Parathyroid adenoma (tissue), 2 donors: Measurements from ENCODE around the gene ZRANB3.

Experiments
- H2AFZ ChIP-seq: fragments of 300-600 bp; sonication (generic); one replicate; pipeline ENCODE4 v1.7.0; 2017; ENCODE audit warnings: antibody characterized with exemption, mild to moderate bottlenecking
- H3K27ac ChIP-seq: fragments of 300-600 bp; sonication (generic); one replicate; pipeline ENCODE4 v1.7.0; 2017
- H3K27me3 ChIP-seq: fragments of 300-600 bp; sonication (generic); one replicate; pipeline ENCODE4 v1.7.0; 2017; ENCODE audit warnings: low read length; ENCODE audit not compliant: control insufficient read depth, insufficient read depth
- H3K36me3 ChIP-seq: fragments of 300-600 bp; sonication (generic); one replicate; pipeline ENCODE4 v1.7.0; 2017; ENCODE audit warnings: low read length; ENCODE audit not compliant: control insufficient read depth, insufficient read depth
- H3K4me1 ChIP-seq: fragments of 300-600 bp; sonication (generic); one replicate; pipeline ENCODE4 v1.7.0; 2017; ENCODE audit warnings: control low read depth
- H3K4me2 ChIP-seq: fragments of 300-600 bp; sonication (generic); one replicate; pipeline ENCODE4 v1.7.0; 2017; ENCODE audit warnings: low read length
- H3K4me3 ChIP-seq: fragments of 300-600 bp; sonication (generic); one replicate; pipeline ENCODE4 v1.7.0; 2017; ENCODE audit warnings: low read depth, low read length
- H3K79me2 ChIP-seq: fragments of 300-600 bp; sonication (generic); one replicate; pipeline ENCODE4 v1.7.0; 2017; ENCODE audit warnings: control low read depth
- H3K9ac ChIP-seq: fragments of 300-600 bp; sonication (generic); one replicate; pipeline ENCODE4 v1.7.0; 2017; ENCODE audit warnings: mild to moderate bottlenecking
- H3K9me3 ChIP-seq: fragments of 300-600 bp; sonication (generic); one replicate; pipeline ENCODE4 v1.7.0; 2017; ENCODE audit warnings: low read length; ENCODE audit not compliant: control insufficient read depth
- CTCF ChIP-seq: fragments of 300-600 bp; sonication (generic); IDR thresholded peaks from one replicate; pipeline ENCODE4 v1.7.0; 2017; ENCODE audit warnings: antibody characterized with exemption, mild to moderate bottlenecking
- donor health status: primary hyperparathyroidism.

ZRANB3 gene

GRCh38 chr2:135265960-135266490 lies 265.0 kb downstream of the ZRANB3 start:
- no peaks in the 10 kb centered on the region for H3K9me3 ChIP-seq
- H3K4me1 ChIP-seq: no peaks in the 10 kb centered on the region
- H3K36me3 ChIP-seq: no peaks in the 10 kb centered on the region
- H3K4me3 ChIP-seq: no peak overlapping the region
- no peak for TF ChIP-seq CTCF
- no peak overlapping the region for H3K27ac ChIP-seq
- no peak overlapping the region for H3K9ac ChIP-seq
- no peak overlapping the region for H2AFZ ChIP-seq
- H3K27me3 ChIP-seq: no peaks in the 10 kb centered on the region
- no peak overlapping the region for H3K4me2 ChIP-seq
- H3K79me2 ChIP-seq: no peaks in the 10 kb centered on the region

GRCh38 chr2:135259123-135259522 lies 271.9 kb downstream of the ZRANB3 start:
- no peaks in the 10 kb centered on the region for H3K27me3 ChIP-seq
- H3K27ac ChIP-seq: no peak overlapping the region
- no peaks in the 10 kb centered on the region for H3K4me1 ChIP-seq
- H3K36me3 ChIP-seq: no peaks in the 10 kb centered on the region
- no peaks in the 10 kb centered on the region for H3K79me2 ChIP-seq
- no peak overlapping the region for H3K4me2 ChIP-seq
- TF ChIP-seq CTCF: no peak
- no peaks in the 10 kb centered on the region for H3K9me3 ChIP-seq
- H3K9ac ChIP-seq: no peak overlapping the region
- no peak overlapping the region for H2AFZ ChIP-seq
- H3K4me3 ChIP-seq: no peak overlapping the region

GRCh38 chr2:135258193-135258592 lies 272.8 kb downstream of the ZRANB3 start:
- H3K4me2 ChIP-seq: no peak overlapping the region
- H3K27ac ChIP-seq: no peak overlapping the region
- H3K4me3 ChIP-seq: no peak overlapping the region
- H3K36me3 ChIP-seq: no peaks in the 10 kb centered on the region
- no peaks in the 10 kb centered on the region for H3K27me3 ChIP-seq
- H3K4me1 ChIP-seq: peaks cover 3% of the 10 kb centered on the region
- no peak overlapping the region for H3K9ac ChIP-seq
- no peaks in the 10 kb centered on the region for H3K79me2 ChIP-seq
- H2AFZ ChIP-seq: no peak overlapping the region
- no peaks in the 10 kb centered on the region for H3K9me3 ChIP-seq
- peak; percentile 61 for TF ChIP-seq CTCF

- Histone ChIP-seq H3K27ac (no peak overlapping the region), H3K9me3 (no peaks in the 10 kb centered on the region), H3K4me3 (no peak overlapping the region), H3K4me2 (no peak overlapping the region), H3K4me1 (peaks cover 9% of the 10 kb centered on the region), H3K79me2 (no peaks in the 10 kb centered on the region), H3K9ac (no peak overlapping the region), H2AFZ (no peak overlapping the region), H3K36me3 (no peaks in the 10 kb centered on the region), H3K27me3 (no peaks in the 10 kb centered on the region)
- TF ChIP-seq CTCF: no peak
Observed at GRCh38 chr2:135257383-135258090, 273.5 kb downstream of the ZRANB3 start.
